Activated naive CD4-positive, alpha-beta T cell treated with Interleukin-2 at 50 U/mL for 16 hours (primary cell): ENCODE measurements around the gene ENDOU.
"Not testable (repeated sequence)": the region's sequence is repeated elsewhere in the genome, so short reads cannot be mapped to it uniquely, and the experiment has no call there.

Source experiments
- DNase-seq: peaks from one replicate; pipeline ENCODE4 v3.0.0-alpha.2; 2020

Gene ENDOU

GRCh38 chr12:47717046-47717442 is 8.2 kb downstream of the ENDOU start:
- no peak for DNase-seq

GRCh38 chr12:47715877-47716548 is 9.3 kb downstream of the ENDOU start:
- DNase-seq = no peak

- peak; percentile 77 for DNase-seq
Observed at GRCh38 chr12:47715393-47715876, 9.9 kb downstream of the ENDOU start.

GRCh38 chr12:47714826-47715386 is 10.4 kb downstream of the ENDOU start:
- DNase-seq = no peak

- DNase-seq = no peak
Observed at GRCh38 chr12:47712171-47712570, 13.1 kb downstream of the ENDOU start.

- no peak for DNase-seq
Observed at GRCh38 chr12:47711448-47711847, 13.8 kb downstream of the ENDOU start.

- DNase-seq = no peak
Observed at GRCh38 chr12:47710278-47710677, 15.0 kb downstream of the ENDOU start.

- no peak for DNase-seq
Observed at GRCh38 chr12:47709671-47710070, 15.6 kb downstream of the ENDOU start.

GRCh38 chr12:47709237-47709636 is 16.1 kb downstream of the ENDOU start:
- no peak for DNase-seq

- no peak for DNase-seq
Observed at GRCh38 chr12:47707905-47708543, 17.3 kb downstream of the ENDOU start.

GRCh38 chr12:47707355-47707754 is 17.9 kb downstream of the ENDOU start:
- DNase-seq = no peak

GRCh38 chr12:47705566-47706425 is 19.5 kb downstream of the ENDOU start, which contains the start of gene RPAP3:
Gene RPAP3, minus strand, starts transcription at chr12:47706030. Its CDS starts 3,190 bp downstream, at chr12:47702840.
- DNase-seq = peak; percentile 98

- no peak for DNase-seq
Observed at GRCh38 chr12:47705229-47705565, 20.1 kb downstream of the ENDOU start.

GRCh38 chr12:47704719-47705118 is 20.6 kb downstream of the ENDOU start:
- DNase-seq = no peak

- DNase-seq = no peak
Observed at GRCh38 chr12:47700263-47700662, 25.0 kb downstream of the ENDOU start.

GRCh38 chr12:47698631-47699030 is 26.7 kb downstream of the ENDOU start:
- DNase-seq = no peak

- DNase-seq = no peak
Observed at GRCh38 chr12:47698055-47698454, 27.2 kb downstream of the ENDOU start.

- DNase-seq = no peak
Observed at GRCh38 chr12:47689215-47689614, 36.1 kb downstream of the ENDOU start.

- no peak for DNase-seq
Observed at GRCh38 chr12:47687636-47688035, 37.7 kb downstream of the ENDOU start.

- DNase-seq = no peak
Observed at GRCh38 chr12:47686645-47687240, 38.5 kb downstream of the ENDOU start.

GRCh38 chr12:47679785-47680184 is 45.5 kb downstream of the ENDOU start:
- no peak for DNase-seq

GRCh38 chr12:47672068-47672467 is 53.2 kb downstream of the ENDOU start:
- no peak for DNase-seq

GRCh38 chr12:47667935-47668334 is 57.4 kb downstream of the ENDOU start:
- not testable (repeated sequence) for DNase-seq
